HepG2 (cell line): ENCODE results near the gene TULP4. TPM values are rescaled to one million over a fixed set of nuclear protein-coding genes. Genes with fewer than 3 reads are reported as not detected.

ENCODE experiments used
- AGO2 ChIP-seq: fragments of 200-400 bp; formaldehyde crosslinking; optimal IDR thresholded peaks from 2 replicates; pipeline ENCODE3; 2017; ENCODE audit warnings: mild to moderate bottlenecking, low read depth, low read length, moderate library complexity
- ARHGAP35 ChIP-seq: sonication (generic); formaldehyde crosslinking; IDR thresholded peaks from 2 replicates; pipeline ENCODE4 v1.9.0; 2022; ENCODE audit warnings: mild to moderate bottlenecking, inconsistent platforms, moderate library complexity, missing genetic modification reagents, borderline replicate concordance
- ATF7 ChIP-seq, 2 experiments: fragments of 450-650 bp in 1 of 2; sonication (generic) in 1 of 2; formaldehyde crosslinking in 1 of 2; IDR thresholded peaks; 2 replicates each; pipeline versions ENCODE4 v1.4.0 to v1.6.1; 2016 to 2020; ENCODE audit warnings: antibody characterized with exemption in 1 of 2, mild to moderate bottlenecking in 1 of 2, missing genetic modification reagents in 1 of 2
- ATRX ChIP-seq: sonication (generic); formaldehyde crosslinking; IDR thresholded peaks from 2 replicates; pipeline ENCODE4 v1.4.0; 2020; ENCODE audit warnings: missing genetic modification reagents, borderline replicate concordance
- HNF1B ChIP-seq: sonication (generic); formaldehyde crosslinking; IDR thresholded peaks from 2 replicates; pipeline ENCODE4 v1.5.1; 2020; ENCODE audit warnings: mild to moderate bottlenecking, moderate library complexity, missing genetic modification reagents
- IKZF1 ChIP-seq: fragments of 450-650 bp; IDR thresholded peaks from 2 replicates; pipeline ENCODE4 v1.7.1; 2016
- NR1H2 ChIP-seq: sonication (generic); formaldehyde crosslinking; IDR thresholded peaks from 2 replicates; pipeline ENCODE4 v1.8.1; 2022; ENCODE audit warnings: low read depth, missing genetic modification reagents, borderline replicate concordance
- PBX2 ChIP-seq: IDR thresholded peaks from 2 replicates; pipeline ENCODE4 v1.6.1; 2016; ENCODE audit warnings: control low read depth
- TEAD3 ChIP-seq: optimal IDR thresholded peaks from 2 replicates; pipeline ENCODE3; 2016; ENCODE audit warnings: borderline replicate concordance
- ZBTB44 ChIP-seq: sonication (generic); formaldehyde crosslinking; IDR thresholded peaks from 2 replicates; pipeline ENCODE4 v1.4.0; 2020; ENCODE audit warnings: missing genetic modification reagents
- ZHX2 ChIP-seq, 2 experiments: sonication (generic) in 1 of 2; formaldehyde crosslinking in 1 of 2; IDR thresholded peaks; 2 replicates each; pipeline versions ENCODE4 v1.6.1 to v1.9.0; 2014 to 2022; ENCODE audit warnings: antibody characterized with exemption in 1 of 2, borderline replicate concordance in 1 of 2, inconsistent platforms in 1 of 2, low read depth in 1 of 2, missing genetic modification reagents in 1 of 2
- ZNF12 ChIP-seq: sonication (generic); formaldehyde crosslinking; IDR thresholded peaks from 2 replicates; pipeline ENCODE4 v1.5.0; 2020; ENCODE audit warnings: missing genetic modification reagents
- ZNF20 ChIP-seq: sonication (generic); formaldehyde crosslinking; IDR thresholded peaks from 2 replicates; pipeline ENCODE4 v1.4.0; 2020; ENCODE audit warnings: mild to moderate bottlenecking, moderate library complexity, missing genetic modification reagents
- polyA plus RNA-seq, 8 experiments: library from polyadenylated mRNA; depleted of rRNA in 3 of 8; stranded (reverse) in 7 of 8; unstranded in 1 of 8; fragments of >200 nt; fragmentation: Illumina TruSeq in 4 of 8; extraction: Trizol in 4 of 8; gene quantifications; 2 replicates each; pipeline versions ENCODE4 v1.2.1 to v1.2.3, GENCODE V29; 2011 to 2016; ENCODE audit warnings: low read depth in 4 of 8, missing spikeins in 1 of 8, mixed read lengths in 1 of 8; ENCODE audit not compliant: insufficient read depth in 1 of 8
- total RNA-seq, 5 experiments: library from RNA; depleted of rRNA; stranded (reverse); fragments of >200 nt; fragmentation: Illumina TruSeq; extraction: Trizol; gene quantifications; 2 replicates each; pipeline ENCODE4 v1.2.3, GENCODE V29; 2016; ENCODE audit warnings: low read depth in 1 of 5

TULP4 gene
- total and polyA plus RNA-seq, 2 of the 13 experiments (the other 11 are each of a cell fraction or from before 2014, with no cell fraction given) = 21.1 to 122 TPM

DNA sequence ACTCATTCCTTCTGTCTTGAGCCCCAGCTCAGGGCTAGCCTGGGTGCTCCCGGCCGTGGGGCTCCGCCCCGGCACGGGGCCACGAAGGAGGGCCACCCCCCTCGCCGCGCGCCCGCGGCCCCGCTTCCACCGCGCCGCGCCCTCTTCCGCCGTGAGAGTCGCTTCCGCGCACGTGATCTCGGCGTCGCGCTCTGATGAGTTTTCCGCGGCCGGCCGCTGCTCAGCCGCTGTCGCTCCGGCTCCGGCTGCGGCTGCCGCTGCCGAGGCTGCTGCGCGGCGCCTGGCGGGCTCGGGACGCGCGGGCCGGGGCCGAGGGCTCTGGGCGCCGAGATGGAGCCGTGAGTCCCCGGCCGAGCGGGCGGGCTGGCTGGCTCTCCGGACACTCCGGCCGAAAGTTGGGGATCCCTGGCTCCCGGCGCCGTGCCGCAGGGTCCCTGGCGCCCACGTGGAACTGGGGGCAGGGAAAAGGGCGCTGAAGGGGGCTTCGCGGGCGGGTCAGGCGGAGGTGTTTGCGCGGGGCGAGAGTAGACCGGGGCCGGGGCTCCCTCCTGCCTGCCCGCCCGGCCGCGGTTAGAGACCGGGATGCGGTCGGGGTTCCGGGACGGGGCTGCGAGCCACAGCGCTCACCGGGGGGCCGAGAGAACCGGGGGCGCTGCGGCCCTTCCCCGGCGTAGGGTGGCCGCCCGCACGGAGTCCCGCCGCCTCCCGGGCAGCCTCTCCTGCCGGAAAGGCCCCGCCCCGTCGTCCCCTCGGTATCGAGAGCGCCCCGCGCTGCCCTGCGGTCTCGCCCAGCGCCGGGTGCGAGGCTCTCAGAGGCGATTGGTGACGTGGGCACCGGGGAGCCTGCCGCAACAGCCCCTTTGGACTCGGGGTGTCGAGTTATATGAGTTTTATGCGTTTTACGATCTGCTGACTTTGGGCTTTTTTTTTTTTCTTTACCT, 247.9 kb downstream of the TULP4 start, which contains the start of gene TMEM181 (continued):
- TF ChIP-seq ZHX2 (IDR thresholded peaks at IDR 0.05; ENCODE audit: low read depth) = peak; percentile 90
- no peak; the same call in 1 of the 2 replicates for TF ChIP-seq ZHX2 (CRISPR knock-in tag; IDR thresholded peaks at IDR 0.05; ENCODE audit: borderline replicate concordance)
- TF ChIP-seq NR1H2 (CRISPR knock-in tag) = no peak
- no peak for TF ChIP-seq ZBTB44 (CRISPR knock-in tag)
- no peak for TF ChIP-seq ZNF20 (CRISPR knock-in tag)
- peak; percentile 95 for TF ChIP-seq AGO2
- no peak for TF ChIP-seq TEAD3 (CRISPR knock-in tag)
- TF ChIP-seq PBX2 (CRISPR knock-in tag) = no peak
- peak; percentile 70 for TF ChIP-seq HNF1B (CRISPR knock-in tag)
- TF ChIP-seq IKZF1 = no peak
- TF ChIP-seq ATRX (CRISPR knock-in tag) = no peak
- no peak for TF ChIP-seq ZNF12 (CRISPR knock-in tag)
- no peak for TF ChIP-seq ATF7 (IDR thresholded peaks at IDR 0.05)
- no peak for TF ChIP-seq ATF7 (CRISPR knock-in tag; IDR thresholded peaks at IDR 0.05)
- 0 out of 2 replicates have a peak, but pooled peaks have one; percentile 44 for TF ChIP-seq ARHGAP35
